Measurements from ENCODE around the gene ARHGAP12. TPM values are rescaled to one million over a fixed set of nuclear protein-coding genes. Genes with fewer than 3 reads are reported as not detected.

Gene ARHGAP12
- total RNA-seq, 2 donors from 2014 or later: 34.3 to 44.9 TPM

- Histone ChIP-seq H3K4me1 (replicated peaks) (no peaks in the 10 kb centered on the region), H3K36me3 (no peaks in the 10 kb centered on the region), H3K4me3 (no peak overlapping the region), H3K9me3 (no peaks in the 10 kb centered on the region), H3K27me3 (replicated peaks; ENCODE audit: insufficient read depth) (no peaks in the 10 kb centered on the region), H3K27ac (no peak overlapping the region)
- DNase-seq (ENCODE audit: low spot score): no peak
- 36% methylated on average over 2 of the region's 2 CpGs for WGBS
- intact Hi-C loops (cut with DNase I): no loop called here
- TF ChIP-seq POLR2A (IDR thresholded peaks at IDR 0.05) (no peak), POLR2AphosphoS5 (IDR thresholded peaks at IDR 0.05) (no peak)
- TF ChIP-seq, protein P1, sequence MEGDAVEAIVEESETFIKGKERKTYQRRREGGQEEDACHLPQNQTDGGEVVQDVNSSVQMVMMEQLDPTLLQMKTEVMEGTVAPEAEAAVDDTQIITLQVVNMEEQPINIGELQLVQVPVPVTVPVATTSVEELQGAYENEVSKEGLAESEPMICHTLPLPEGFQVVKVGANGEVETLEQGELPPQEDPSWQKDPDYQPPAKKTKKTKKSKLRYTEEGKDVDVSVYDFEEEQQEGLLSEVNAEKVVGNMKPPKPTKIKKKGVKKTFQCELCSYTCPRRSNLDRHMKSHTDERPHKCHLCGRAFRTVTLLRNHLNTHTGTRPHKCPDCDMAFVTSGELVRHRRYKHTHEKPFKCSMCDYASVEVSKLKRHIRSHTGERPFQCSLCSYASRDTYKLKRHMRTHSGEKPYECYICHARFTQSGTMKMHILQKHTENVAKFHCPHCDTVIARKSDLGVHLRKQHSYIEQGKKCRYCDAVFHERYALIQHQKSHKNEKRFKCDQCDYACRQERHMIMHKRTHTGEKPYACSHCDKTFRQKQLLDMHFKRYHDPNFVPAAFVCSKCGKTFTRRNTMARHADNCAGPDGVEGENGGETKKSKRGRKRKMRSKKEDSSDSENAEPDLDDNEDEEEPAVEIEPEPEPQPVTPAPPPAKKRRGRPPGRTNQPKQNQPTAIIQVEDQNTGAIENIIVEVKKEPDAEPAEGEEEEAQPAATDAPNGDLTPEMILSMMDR (IDR thresholded peaks at IDR 0.05): no peak
Observed at GRCh38 chr10:31782701-31783100, 145.9 kb downstream of the ARHGAP12 start.

DNA sequence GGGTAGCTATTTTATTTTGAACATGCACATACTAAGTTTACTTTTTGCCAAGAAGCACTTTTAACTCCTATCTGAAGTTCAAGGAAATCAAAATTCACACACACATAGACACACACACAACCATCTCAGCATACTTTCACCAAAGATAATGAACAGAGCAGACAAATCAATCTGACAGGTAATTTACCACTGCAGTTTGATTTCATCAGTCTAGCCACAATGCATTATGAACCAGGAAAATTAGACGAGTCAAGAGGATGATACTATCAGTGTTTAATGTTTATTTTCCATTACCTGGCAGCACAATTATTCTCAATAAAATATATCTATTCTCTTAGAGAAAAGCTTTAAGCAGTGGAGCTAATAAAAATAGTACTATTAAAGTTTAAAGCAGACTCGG lies 147.9 kb downstream of the ARHGAP12 start:
- no peaks in the 10 kb centered on the region for H3K4me1 ChIP-seq (replicated peaks)
- no peak overlapping the region for H3K27ac ChIP-seq
- H3K4me3 ChIP-seq: no peak overlapping the region
- H3K9me3 ChIP-seq: no peaks in the 10 kb centered on the region
- no peaks in the 10 kb centered on the region for H3K27me3 ChIP-seq (replicated peaks; ENCODE audit: insufficient read depth)
- 19% methylated on average over 2 of the region's 2 CpGs for WGBS
- no peaks in the 10 kb centered on the region for H3K36me3 ChIP-seq
- DNase-seq (ENCODE audit: low spot score): no peak
- TF ChIP-seq POLR2A (IDR thresholded peaks at IDR 0.05) (no peak), POLR2AphosphoS5 (IDR thresholded peaks at IDR 0.05) (no peak)
- TF ChIP-seq, protein P1 (IDR thresholded peaks at IDR 0.05): no peak
- intact Hi-C loops (cut with DNase I): no loop called here

- TF ChIP-seq POLR2AphosphoS5 (IDR thresholded peaks at IDR 0.05) (no peak), POLR2A (IDR thresholded peaks at IDR 0.05) (no peak)
- TF ChIP-seq, protein P1 (IDR thresholded peaks at IDR 0.05): no peak
- no peak overlapping the region for H3K27ac ChIP-seq
- H3K4me3 ChIP-seq: no peak overlapping the region
- no peaks in the 10 kb centered on the region for H3K9me3 ChIP-seq
- intact Hi-C loops (cut with DNase I): no loop called here
- WGBS: 88% methylated on average over 3 of the region's 3 CpGs
- no peak for DNase-seq (ENCODE audit: low spot score)
- H3K36me3 ChIP-seq: no peaks in the 10 kb centered on the region
- no peaks in the 10 kb centered on the region for H3K27me3 ChIP-seq (replicated peaks; ENCODE audit: insufficient read depth)
- no peaks in the 10 kb centered on the region for H3K4me1 ChIP-seq (replicated peaks)
Observed at GRCh38 chr10:31778627-31779026, 150.0 kb downstream of the ARHGAP12 start.

- no peak for DNase-seq (ENCODE audit: low spot score)
- 97% methylated on average over 5 of the region's 5 CpGs for WGBS
- Histone ChIP-seq H3K9me3 (no peaks in the 10 kb centered on the region), H3K36me3 (no peaks in the 10 kb centered on the region), H3K27me3 (replicated peaks; ENCODE audit: insufficient read depth) (no peaks in the 10 kb centered on the region), H3K4me1 (replicated peaks) (no peaks in the 10 kb centered on the region), H3K4me3 (no peak overlapping the region), H3K27ac (no peak overlapping the region)
- intact Hi-C loops (cut with DNase I): no loop called here
- no peak for TF ChIP-seq POLR2AphosphoS5 (IDR thresholded peaks at IDR 0.05)
- TF ChIP-seq POLR2A (IDR thresholded peaks at IDR 0.05): no peak
- TF ChIP-seq, protein P1 (IDR thresholded peaks at IDR 0.05): no peak
Observed at GRCh38 chr10:31776159-31776558, 152.5 kb downstream of the ARHGAP12 start.

DNA sequence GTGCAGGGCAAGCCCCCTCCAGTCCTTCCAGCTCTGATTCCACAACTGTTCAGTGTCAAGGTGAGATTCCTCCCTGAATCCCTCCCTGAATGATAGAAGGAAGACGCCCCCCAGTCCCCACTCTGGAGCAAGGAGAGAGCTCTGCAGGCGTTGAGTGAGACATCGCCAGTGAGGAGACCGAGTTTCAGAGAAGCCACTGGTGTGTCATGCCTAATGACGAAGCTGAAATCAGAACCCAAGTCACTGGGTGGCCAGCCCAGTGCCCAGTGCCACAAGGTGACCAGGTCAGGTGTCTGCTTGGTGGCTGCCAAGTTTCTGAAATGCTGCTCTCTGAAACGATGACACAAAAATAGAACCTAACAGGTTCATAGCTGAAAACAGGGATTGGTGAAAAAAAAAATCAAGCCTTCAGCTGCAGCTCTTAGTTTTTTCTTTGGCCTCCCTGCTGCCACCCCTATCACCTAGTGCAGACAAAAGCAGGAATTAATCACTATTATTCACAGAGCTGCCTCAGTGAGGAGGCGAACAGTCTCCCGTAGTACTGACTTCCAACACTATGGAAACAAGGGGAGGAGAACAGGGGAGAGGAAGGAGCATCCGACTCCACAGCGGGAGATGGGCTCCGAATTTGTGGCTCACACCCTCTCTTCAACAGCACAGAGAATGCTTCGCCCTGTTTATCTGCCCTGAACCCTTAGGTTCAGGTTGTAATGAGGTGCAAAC lies 153.5 kb downstream of the ARHGAP12 start:
- H3K27ac ChIP-seq: no peak overlapping the region
- no peaks in the 10 kb centered on the region for H3K9me3 ChIP-seq
- no peak for DNase-seq (ENCODE audit: low spot score)
- no peak for TF ChIP-seq POLR2A (IDR thresholded peaks at IDR 0.05)
- TF ChIP-seq, protein P1 (IDR thresholded peaks at IDR 0.05): no peak
- WGBS: 94% methylated on average over 12 of the region's 12 CpGs
- H3K27me3 ChIP-seq (replicated peaks; ENCODE audit: insufficient read depth): no peaks in the 10 kb centered on the region
- no peaks in the 10 kb centered on the region for H3K4me1 ChIP-seq (replicated peaks)
- intact Hi-C loops (cut with DNase I): no loop called here
- H3K36me3 ChIP-seq: no peaks in the 10 kb centered on the region
- no peak overlapping the region for H3K4me3 ChIP-seq

Measured in prostate gland (tissue), 2 donors.